Lower leg skin (tissue), 4 donors: ENCODE results near the gene GPC3. TPM values are rescaled to one million over a fixed set of nuclear protein-coding genes. Genes with fewer than 3 reads are reported as not detected.

ENCODE experiments used
- DNase-seq, 2 donors: peaks; one replicate each; pipeline ENCODE4 v3.0.0-alpha.2; 2019; ENCODE audit warnings: low spot score in 2 of 2
- H3K4me3 ChIP-seq: fragments of 200-600 bp; sonication (generic); 2 replicates; pipeline ENCODE4 v1.5.1; 2017; ENCODE audit warnings: mild to moderate bottlenecking, low read depth; ENCODE audit not compliant: poor library complexity, severe bottlenecking
- POLR2A ChIP-seq, 2 donors: fragments of 450-650 bp; IDR thresholded peaks; one replicate each; pipeline ENCODE4 v1.6.1; 2016 to 2017; ENCODE audit warnings: antibody characterized with exemption in 2 of 2, mild to moderate bottlenecking in 1 of 2, moderate library complexity in 1 of 2
- WGBS, 2 donors: methylation state at CpG; one replicate each; pipeline ENCODE4 v1.1.5; 2018; 5-methylcytosine and 5-hydroxymethylcytosine counted together
- intact Hi-C: fragments of 100-400 bp; cut with DNase I; formaldehyde crosslinking; loops from one replicate; pipeline ENCODE4 v1.15.0; 2023; ENCODE audit warnings: low total_unique reads
- total RNA-seq, 4 donors: library from RNA; depleted of rRNA; stranded (reverse); fragments of >200 nt; gene quantifications; one replicate each; pipeline ENCODE4 v1.1.0, GENCODE V29; 2016
- TF ChIP-seq, protein P1 (sequence below), 3 donors: fragments of 450-650 bp; IDR thresholded peaks; one replicate each; pipeline ENCODE4 v1.5.1; 2016; ENCODE audit warnings: antibody characterized with exemption in 3 of 3, mild to moderate bottlenecking in 3 of 3, moderate library complexity in 2 of 3

Gene GPC3
- total RNA-seq, 4 donors from 2014 or later = 10.4 to 24.4 (median 14.7) TPM

- 83 to 90% methylated on average over 1 of the region's 1 CpG for WGBS, 2 donors
- H3K4me3 ChIP-seq = no peak overlapping the region
- DNase-seq = no peak
- TF ChIP-seq, protein P1, sequence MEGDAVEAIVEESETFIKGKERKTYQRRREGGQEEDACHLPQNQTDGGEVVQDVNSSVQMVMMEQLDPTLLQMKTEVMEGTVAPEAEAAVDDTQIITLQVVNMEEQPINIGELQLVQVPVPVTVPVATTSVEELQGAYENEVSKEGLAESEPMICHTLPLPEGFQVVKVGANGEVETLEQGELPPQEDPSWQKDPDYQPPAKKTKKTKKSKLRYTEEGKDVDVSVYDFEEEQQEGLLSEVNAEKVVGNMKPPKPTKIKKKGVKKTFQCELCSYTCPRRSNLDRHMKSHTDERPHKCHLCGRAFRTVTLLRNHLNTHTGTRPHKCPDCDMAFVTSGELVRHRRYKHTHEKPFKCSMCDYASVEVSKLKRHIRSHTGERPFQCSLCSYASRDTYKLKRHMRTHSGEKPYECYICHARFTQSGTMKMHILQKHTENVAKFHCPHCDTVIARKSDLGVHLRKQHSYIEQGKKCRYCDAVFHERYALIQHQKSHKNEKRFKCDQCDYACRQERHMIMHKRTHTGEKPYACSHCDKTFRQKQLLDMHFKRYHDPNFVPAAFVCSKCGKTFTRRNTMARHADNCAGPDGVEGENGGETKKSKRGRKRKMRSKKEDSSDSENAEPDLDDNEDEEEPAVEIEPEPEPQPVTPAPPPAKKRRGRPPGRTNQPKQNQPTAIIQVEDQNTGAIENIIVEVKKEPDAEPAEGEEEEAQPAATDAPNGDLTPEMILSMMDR (IDR thresholded peaks at IDR 0.05) = no peak
- no peak for TF ChIP-seq POLR2A (IDR thresholded peaks at IDR 0.05)
- intact Hi-C loops = no loop called here
These were observed 28.6 kb downstream of the GPC3 start for GRCh38 chrX:133956570-133957340.

DNA sequence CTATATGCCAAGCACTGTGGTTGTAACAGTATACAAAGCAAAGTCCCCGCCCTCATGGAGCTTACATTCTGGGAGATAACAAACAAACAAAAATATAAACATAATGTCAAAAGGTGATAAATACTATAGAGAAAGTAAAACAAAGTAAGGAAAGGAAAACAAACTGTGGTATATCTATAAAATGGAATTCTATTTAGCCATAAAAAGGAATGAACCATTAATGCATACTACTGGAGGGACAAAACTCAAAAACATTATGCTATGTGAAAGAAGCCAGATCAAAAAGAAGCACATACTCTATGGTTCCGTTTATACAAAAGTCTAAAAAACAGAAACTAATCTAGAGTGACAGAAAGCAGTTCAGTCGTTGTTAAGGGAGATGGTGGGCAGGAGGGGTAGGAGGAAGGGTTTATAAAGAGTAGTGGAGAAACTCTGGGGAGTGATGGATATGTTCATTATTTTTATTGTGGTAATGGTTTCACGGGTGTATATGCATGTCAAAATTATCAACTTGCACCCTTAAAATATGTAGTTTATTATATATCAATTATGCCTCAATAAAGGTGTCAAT is 31.5 kb downstream of the GPC3 start:
- no peak for TF ChIP-seq POLR2A (IDR thresholded peaks at IDR 0.05)
- TF ChIP-seq, protein P1 (IDR thresholded peaks at IDR 0.05) = no peak
- WGBS, 2 donors = 75 to 95% methylated on average over 4 of the region's 4 CpGs
- no peak overlapping the region for H3K4me3 ChIP-seq
- DNase-seq = no peak
- intact Hi-C loops = no loop called here

GRCh38 chrX:133953078-133953477 is 32.3 kb downstream of the GPC3 start:
- WGBS, 2 donors = 72 to 89% methylated on average over 2 of the region's 2 CpGs
- no peak for DNase-seq
- H3K4me3 ChIP-seq = no peak overlapping the region
- intact Hi-C loops = no loop called here
- no peak for TF ChIP-seq POLR2A (IDR thresholded peaks at IDR 0.05)
- TF ChIP-seq, protein P1 (IDR thresholded peaks at IDR 0.05) = no peak

GRCh38 chrX:133951098-133951497 is 34.3 kb downstream of the GPC3 start:
- DNase-seq = no peak
- no peak overlapping the region for H3K4me3 ChIP-seq
- intact Hi-C loops = no loop called here
- WGBS, 2 donors = 71 to 100% methylated on average over 2 of the region's 2 CpGs
- no peak for TF ChIP-seq POLR2A (IDR thresholded peaks at IDR 0.05)
- TF ChIP-seq, protein P1 (IDR thresholded peaks at IDR 0.05) = no peak

DNA sequence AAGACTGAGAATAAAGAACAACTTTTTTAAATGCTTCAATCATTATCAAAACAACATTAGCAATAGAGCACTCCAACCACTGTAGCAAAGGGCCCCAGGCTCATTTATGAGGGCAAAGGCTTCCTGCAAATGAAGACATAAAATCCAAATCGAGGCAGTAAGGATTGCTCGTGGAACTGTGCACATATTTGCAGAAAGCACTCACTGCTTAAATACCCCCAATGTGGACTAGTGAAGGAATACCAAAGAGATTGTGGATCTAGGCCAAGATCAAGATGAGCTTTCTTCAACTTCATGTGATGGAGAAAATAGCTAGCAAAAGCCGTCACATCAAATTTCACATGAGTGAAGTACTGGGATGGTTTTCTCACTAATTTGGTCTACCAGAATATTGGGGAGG is 35.2 kb downstream of the GPC3 start:
- no peak overlapping the region for H3K4me3 ChIP-seq
- DNase-seq = no peak
- no peak for TF ChIP-seq POLR2A (IDR thresholded peaks at IDR 0.05)
- TF ChIP-seq, protein P1 (IDR thresholded peaks at IDR 0.05) = no peak
- intact Hi-C loops = no loop called here
- WGBS, 2 donors = 65 to 91% methylated on average over 3 of the region's 3 CpGs
